ENCODE results near the gene NCOA3.

DNA sequence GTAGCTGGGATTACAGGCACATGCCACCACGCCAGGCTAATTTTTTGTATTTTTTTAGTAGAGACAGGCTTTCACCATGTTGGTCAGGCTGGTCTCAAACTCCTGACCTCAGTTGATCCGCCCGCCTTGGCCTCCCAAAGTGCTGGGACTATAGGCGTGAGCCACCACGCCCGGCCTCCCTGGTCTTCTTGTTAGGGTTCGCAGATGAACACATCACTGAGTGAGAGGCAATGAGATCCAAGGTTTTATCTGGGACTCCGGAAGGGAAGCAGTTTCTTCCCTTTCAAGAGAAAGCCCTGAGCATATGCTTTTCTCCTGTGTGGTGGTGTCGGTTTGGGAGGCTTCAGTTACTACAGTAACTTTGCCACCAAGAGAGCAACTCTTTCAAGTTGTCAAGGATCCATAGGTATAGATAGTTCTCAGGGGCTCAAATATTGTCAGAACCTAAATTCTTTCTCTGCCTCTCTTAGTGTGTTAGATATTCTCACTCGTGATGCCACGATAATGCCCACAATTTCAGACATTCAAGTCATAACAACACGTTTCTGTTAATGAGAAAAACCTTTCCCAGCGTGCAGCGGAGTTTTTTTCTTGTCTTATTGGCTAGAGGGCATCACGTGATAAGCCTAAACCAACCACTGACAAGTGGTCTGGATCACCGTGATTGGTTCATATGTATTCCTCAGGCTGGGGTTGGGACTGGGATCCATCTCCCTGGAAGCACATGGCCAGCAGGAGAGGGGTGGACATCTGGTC is 36.2 kb upstream of the NCOA3 start:
- TF ChIP-seq, protein P1, sequence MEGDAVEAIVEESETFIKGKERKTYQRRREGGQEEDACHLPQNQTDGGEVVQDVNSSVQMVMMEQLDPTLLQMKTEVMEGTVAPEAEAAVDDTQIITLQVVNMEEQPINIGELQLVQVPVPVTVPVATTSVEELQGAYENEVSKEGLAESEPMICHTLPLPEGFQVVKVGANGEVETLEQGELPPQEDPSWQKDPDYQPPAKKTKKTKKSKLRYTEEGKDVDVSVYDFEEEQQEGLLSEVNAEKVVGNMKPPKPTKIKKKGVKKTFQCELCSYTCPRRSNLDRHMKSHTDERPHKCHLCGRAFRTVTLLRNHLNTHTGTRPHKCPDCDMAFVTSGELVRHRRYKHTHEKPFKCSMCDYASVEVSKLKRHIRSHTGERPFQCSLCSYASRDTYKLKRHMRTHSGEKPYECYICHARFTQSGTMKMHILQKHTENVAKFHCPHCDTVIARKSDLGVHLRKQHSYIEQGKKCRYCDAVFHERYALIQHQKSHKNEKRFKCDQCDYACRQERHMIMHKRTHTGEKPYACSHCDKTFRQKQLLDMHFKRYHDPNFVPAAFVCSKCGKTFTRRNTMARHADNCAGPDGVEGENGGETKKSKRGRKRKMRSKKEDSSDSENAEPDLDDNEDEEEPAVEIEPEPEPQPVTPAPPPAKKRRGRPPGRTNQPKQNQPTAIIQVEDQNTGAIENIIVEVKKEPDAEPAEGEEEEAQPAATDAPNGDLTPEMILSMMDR (conservative IDR thresholded peaks at IDR 0.05; ENCODE audit: low read length) = no peak
- no peak for TF ChIP-seq EZH2phosphoT487 (IDR thresholded peaks at IDR 0.05; ENCODE audit: borderline replicate concordance)
